ENCODE data around the gene TIMD4.

The TIMD4 gene

DNA sequence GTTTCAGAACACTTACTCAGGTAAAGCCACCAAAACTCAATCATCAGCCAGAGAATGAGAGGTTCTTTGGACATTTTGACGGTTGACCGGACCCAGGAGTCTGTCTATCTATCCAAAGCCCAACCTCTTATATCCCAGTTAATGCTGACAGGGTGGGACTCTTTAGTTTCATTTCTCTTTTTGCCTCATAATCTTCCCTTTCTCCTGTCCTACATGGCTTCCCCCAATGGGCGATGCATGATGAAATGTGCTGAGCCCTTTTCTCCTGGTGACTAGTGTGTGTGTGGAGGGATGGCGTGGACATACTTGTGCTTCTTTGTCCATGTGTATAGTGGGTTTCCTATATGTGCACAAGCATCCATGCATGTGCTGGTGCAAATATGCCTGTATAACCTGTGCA, at the start of gene TIMD4:
TIMD4 (minus strand) TSS at position 102 of the 400 bp plus-strand sequence; CDS start at position 74, 28 bp downstream.
- H3K27ac Mint-ChIP-seq, result no peak within 1 kb of the TSS
- H3K36me3 Mint-ChIP-seq (ENCODE audit: low read depth), result no peaks in the 10 kb centered on the region
- H3K4me3 Mint-ChIP-seq, result no peak within 1 kb of the TSS
- H3K9me3 Mint-ChIP-seq, result peaks cover 6% of the 10 kb centered on the region
- H3K27me3 Mint-ChIP-seq (ENCODE audit: low read depth), result peaks cover 5% of the 10 kb centered on the region
- H3K4me1 Mint-ChIP-seq, result no peaks in the 10 kb centered on the region
- TF ChIP-seq, protein P1, sequence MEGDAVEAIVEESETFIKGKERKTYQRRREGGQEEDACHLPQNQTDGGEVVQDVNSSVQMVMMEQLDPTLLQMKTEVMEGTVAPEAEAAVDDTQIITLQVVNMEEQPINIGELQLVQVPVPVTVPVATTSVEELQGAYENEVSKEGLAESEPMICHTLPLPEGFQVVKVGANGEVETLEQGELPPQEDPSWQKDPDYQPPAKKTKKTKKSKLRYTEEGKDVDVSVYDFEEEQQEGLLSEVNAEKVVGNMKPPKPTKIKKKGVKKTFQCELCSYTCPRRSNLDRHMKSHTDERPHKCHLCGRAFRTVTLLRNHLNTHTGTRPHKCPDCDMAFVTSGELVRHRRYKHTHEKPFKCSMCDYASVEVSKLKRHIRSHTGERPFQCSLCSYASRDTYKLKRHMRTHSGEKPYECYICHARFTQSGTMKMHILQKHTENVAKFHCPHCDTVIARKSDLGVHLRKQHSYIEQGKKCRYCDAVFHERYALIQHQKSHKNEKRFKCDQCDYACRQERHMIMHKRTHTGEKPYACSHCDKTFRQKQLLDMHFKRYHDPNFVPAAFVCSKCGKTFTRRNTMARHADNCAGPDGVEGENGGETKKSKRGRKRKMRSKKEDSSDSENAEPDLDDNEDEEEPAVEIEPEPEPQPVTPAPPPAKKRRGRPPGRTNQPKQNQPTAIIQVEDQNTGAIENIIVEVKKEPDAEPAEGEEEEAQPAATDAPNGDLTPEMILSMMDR (IDR thresholded peaks at IDR 0.05; ENCODE audit: unreplicated experiment in 3 of 3), result no peak

DNA sequence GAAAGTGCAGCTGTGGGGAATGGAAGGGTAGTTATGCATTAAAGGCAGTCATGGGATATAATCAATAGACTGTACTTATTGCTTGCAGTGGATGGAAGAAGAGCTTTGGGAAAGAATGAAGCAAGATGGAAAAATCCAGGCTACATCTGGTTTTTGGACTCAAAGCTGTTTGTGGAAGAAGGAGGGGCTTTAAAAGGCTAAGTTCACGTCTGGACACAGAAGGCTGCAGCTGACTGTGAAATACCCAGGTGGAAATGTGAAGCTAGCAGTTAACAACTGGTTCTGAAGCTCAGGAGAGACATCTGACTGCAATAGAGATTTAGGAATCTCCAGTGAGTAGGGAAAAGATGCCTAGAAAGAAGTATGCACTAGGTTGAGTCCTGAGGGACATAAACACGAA, 43.2 kb upstream of the TIMD4 start:
- Mint-ChIP-seq H3K4me1 (no peaks in the 10 kb centered on the region), H3K27me3 (ENCODE audit: low read depth) (peaks cover 4% of the 10 kb centered on the region), H3K9me3 (peaks cover 29% of the 10 kb centered on the region), H3K27ac (no peak overlapping the region), H3K36me3 (ENCODE audit: low read depth) (no peaks in the 10 kb centered on the region), H3K4me3 (no peak overlapping the region)
- TF ChIP-seq, protein P1 (IDR thresholded peaks at IDR 0.05; ENCODE audit: unreplicated experiment in 3 of 3), result no peak

DNA sequence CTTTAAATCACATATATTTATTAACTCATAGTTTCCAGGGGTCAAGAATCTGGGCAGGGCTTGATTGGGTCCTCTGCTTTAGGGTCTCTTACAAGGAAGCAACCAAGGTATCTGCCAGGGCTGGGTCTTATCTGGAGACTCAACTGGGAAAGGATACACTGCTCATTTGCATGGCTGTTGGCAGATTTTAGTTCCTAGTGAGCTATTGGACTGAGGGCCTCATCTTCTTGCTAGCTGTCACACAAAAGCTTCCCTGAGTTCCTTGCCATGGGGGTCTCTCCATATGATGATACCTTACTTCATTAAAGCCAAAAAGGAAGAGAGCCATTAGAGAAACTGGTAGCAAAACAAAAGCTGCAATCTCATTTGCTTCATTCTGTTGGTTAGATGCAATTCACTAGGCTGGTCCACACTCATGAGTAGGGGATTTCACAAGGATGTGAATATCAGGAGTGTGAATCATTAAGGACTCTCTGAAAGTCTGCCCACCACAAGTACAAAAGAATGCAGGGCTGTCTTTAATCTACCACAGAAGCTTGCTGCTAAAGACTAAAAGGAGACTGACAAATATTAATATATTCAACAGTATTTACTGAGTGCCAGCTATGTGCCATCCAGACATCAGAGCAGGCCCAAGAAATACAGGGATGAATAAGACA, 42.0 kb upstream of the TIMD4 start:
- H3K4me3 Mint-ChIP-seq, result no peak overlapping the region
- peaks cover 4% of the 10 kb centered on the region for H3K27me3 Mint-ChIP-seq (ENCODE audit: low read depth)
- H3K9me3 Mint-ChIP-seq, result peaks cover 30% of the 10 kb centered on the region
- H3K27ac Mint-ChIP-seq, result no peak overlapping the region
- TF ChIP-seq, protein P1 (IDR thresholded peaks at IDR 0.05; ENCODE audit: unreplicated experiment in 3 of 3), result no peak
- H3K4me1 Mint-ChIP-seq, result no peaks in the 10 kb centered on the region
- H3K36me3 Mint-ChIP-seq (ENCODE audit: low read depth), result no peaks in the 10 kb centered on the region

DNA sequence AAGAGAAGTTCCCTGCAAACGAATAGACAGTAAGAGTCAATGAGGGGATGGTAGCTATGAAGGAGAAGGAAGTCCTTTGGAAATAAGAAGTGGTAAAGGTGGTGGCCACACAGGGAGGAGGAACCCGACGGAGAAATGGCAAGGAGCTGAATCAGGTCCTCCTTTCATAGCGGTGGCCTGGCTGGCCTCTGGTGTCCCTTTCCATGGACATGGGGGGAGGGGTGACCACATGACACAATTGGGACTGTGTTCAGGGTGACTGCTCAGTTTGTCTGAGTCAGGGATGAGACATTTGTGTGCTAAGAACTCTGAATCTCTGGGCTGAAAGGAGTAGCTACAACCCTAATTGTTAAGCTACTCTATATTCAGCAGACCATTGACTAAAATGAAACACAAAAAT, 28.7 kb upstream of the TIMD4 start:
- peaks cover 10% of the 10 kb centered on the region for H3K9me3 Mint-ChIP-seq
- H3K27me3 Mint-ChIP-seq (ENCODE audit: low read depth), result peaks cover 15% of the 10 kb centered on the region
- TF ChIP-seq, protein P1 (IDR thresholded peaks at IDR 0.05; ENCODE audit: unreplicated experiment in 3 of 3), result no peak
- no peak overlapping the region for H3K27ac Mint-ChIP-seq
- no peaks in the 10 kb centered on the region for H3K4me1 Mint-ChIP-seq
- no peaks in the 10 kb centered on the region for H3K36me3 Mint-ChIP-seq (ENCODE audit: low read depth)
- no peak overlapping the region for H3K4me3 Mint-ChIP-seq

DNA sequence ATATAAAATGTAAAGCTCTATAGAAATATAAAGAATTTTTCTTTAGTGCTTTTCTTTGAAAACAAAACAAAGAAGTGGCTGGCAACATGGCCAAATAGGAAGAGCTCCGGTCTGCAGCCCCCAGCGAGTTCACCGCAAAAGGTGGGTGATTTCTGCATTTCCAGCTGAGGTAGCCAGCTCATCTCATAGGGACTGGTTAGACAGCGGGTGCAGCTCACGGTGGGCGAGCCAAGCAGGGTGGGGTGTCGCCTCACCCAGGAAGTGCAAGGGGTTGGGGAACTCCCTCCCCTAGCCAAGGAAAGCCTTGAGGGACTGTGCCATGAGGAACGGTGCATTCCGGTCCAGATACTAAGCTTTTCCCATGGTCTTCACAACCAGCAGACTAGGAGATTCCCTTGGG, 21.0 kb upstream of the TIMD4 start:
- Mint-ChIP-seq H3K4me1 (no peaks in the 10 kb centered on the region), H3K4me3 (no peak overlapping the region), H3K9me3 (peaks cover 11% of the 10 kb centered on the region), H3K27me3 (ENCODE audit: low read depth) (peaks cover 15% of the 10 kb centered on the region), H3K36me3 (ENCODE audit: low read depth) (no peaks in the 10 kb centered on the region), H3K27ac (no peak overlapping the region)
- TF ChIP-seq, protein P1 (IDR thresholded peaks at IDR 0.05; ENCODE audit: unreplicated experiment in 3 of 3), result no peak

DNA sequence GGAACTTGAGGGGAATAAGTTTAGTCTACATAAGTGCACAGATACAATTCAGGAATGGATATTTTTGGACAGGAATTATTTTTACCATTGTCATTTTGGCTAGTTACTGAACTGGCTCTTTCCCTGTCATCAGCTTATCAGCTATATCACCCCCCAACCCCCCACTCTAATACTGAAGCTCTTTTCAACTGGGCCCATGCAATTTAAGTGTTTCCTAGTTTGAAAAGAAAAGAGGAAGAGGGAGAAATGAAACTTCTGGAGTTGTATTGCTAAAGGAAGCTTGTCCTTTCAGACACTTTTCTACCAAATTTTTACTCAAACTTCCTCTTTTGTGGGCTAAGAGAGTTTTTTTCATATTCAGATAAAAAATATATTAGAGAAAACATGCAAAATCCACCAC, 18.5 kb upstream of the TIMD4 start:
- H3K9me3 Mint-ChIP-seq, result peaks cover 3% of the 10 kb centered on the region
- no peaks in the 10 kb centered on the region for H3K4me1 Mint-ChIP-seq
- no peak overlapping the region for H3K4me3 Mint-ChIP-seq
- peaks cover 12% of the 10 kb centered on the region for H3K27me3 Mint-ChIP-seq (ENCODE audit: low read depth)
- no peaks in the 10 kb centered on the region for H3K36me3 Mint-ChIP-seq (ENCODE audit: low read depth)
- TF ChIP-seq, protein P1 (IDR thresholded peaks at IDR 0.05; ENCODE audit: unreplicated experiment in 3 of 3), result no peak
- H3K27ac Mint-ChIP-seq, result no peak overlapping the region

Data from nephron (organoid).